Activated CD4-positive, alpha-beta T cell treated with anti-CD3 and anti-CD28 coated beads for 4 hours (primary cell): ENCODE measurements around the gene UNC80.

Experiments
- DNase-seq, 2 donors: peaks; one replicate each; pipeline ENCODE4 v3.0.0-alpha.2; 2020

UNC80 gene

GRCh38 chr2:210034087-210034683, 262.6 kb downstream of the UNC80 start:
- no peak for DNase-seq

DNA sequence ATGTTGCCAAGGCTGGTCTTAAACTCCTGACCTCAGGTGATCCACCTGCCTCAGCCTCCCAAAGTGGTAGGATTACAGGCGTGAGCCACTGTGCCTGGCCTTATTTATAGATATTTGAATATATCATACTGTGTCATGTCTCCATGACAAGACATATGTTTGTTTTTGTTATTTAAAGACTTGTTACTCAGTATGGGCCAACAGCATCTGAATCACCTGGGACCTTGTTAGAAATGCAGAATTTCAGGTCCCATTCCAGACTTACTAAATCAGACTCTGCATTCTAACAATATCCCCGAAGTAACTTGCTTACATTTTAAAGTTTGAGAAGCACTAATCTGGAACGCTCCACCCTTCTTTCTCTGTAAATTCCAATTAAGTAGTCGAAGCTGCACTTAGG, 264.0 kb downstream of the UNC80 start:
- DNase-seq = no peak

DNA sequence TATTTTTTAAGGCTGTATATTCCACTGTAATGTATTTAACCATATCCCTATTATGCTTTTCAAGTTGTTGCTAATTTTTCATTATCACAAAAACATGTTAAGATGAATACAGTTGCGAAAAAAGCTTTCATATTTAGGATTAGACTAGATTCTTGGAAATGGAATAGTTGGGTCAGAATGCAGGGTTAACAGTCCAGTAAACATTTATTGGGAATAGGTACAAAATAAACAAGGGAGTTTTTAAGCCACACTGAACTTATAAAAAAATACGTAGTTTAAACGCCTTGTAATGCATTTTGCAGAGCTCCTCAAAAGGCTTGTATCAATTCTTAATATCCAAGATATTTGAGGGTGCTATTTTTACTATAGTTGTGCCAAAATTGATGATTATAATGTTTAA, 266.4 kb downstream of the UNC80 start:
- no peak for DNase-seq

GRCh38 chr2:210046851-210047500, 275.3 kb downstream of the UNC80 start:
- no peak for DNase-seq
